H9 (cell line): ENCODE data around the gene HHIP. TPM values are rescaled to one million over a fixed set of nuclear protein-coding genes. Genes with fewer than 3 reads are reported as not detected.

ENCODE experiments used
- DNase-seq: peaks from one replicate; pipeline ENCODE4 v3.0.0-alpha.2; 2017
- H2AFZ ChIP-seq: one replicate; pipeline ENCODE4 v1.6.1; 2013; ENCODE audit warnings: mild to moderate bottlenecking, low read length, control low read depth, moderate library complexity
- H2AK5ac ChIP-seq: 2 replicates; pipeline ENCODE4 v1.6.1; 2013; ENCODE audit warnings: low read length, control low read depth, mixed read lengths; ENCODE audit not compliant: insufficient read length
- H2BK120ac ChIP-seq: one replicate; pipeline ENCODE4 v1.6.1; 2013; ENCODE audit warnings: low read depth, mild to moderate bottlenecking, low read length, control low read depth, inconsistent platforms; ENCODE audit not compliant: poor library complexity, severe bottlenecking
- H2BK12ac ChIP-seq: 2 replicates; pipeline ENCODE4 v1.6.1; 2013; ENCODE audit warnings: low read length, control low read depth, mixed read lengths, low read depth; ENCODE audit not compliant: insufficient read length
- H2BK15ac ChIP-seq: 2 replicates; pipeline ENCODE4 v1.6.1; 2013; ENCODE audit warnings: low read depth, low read length, control low read depth
- H2BK20ac ChIP-seq: one replicate; pipeline ENCODE4 v1.6.1; 2013; ENCODE audit warnings: low read depth, mild to moderate bottlenecking, low read length, control low read depth, inconsistent platforms; ENCODE audit not compliant: poor library complexity, severe bottlenecking
- H2BK5ac ChIP-seq: 2 replicates; pipeline ENCODE4 v1.6.1; 2013; ENCODE audit warnings: low read length, control low read depth, mixed read lengths; ENCODE audit not compliant: insufficient read length
- H3K14ac ChIP-seq: 2 replicates; pipeline ENCODE4 v1.6.1; 2013; ENCODE audit warnings: low read length, control low read depth; ENCODE audit not compliant: insufficient read depth
- H3K18ac ChIP-seq: 2 replicates; pipeline ENCODE4 v1.6.1; 2013; ENCODE audit warnings: low read depth, mild to moderate bottlenecking, mixed read lengths, low read length, control low read depth; ENCODE audit not compliant: insufficient read length
- H3K23ac ChIP-seq: 2 replicates; pipeline ENCODE4 v1.6.1; 2013; ENCODE audit warnings: low read length, control low read depth, mixed read lengths, low read depth; ENCODE audit not compliant: insufficient read length
- H3K23me2 ChIP-seq: 2 replicates; pipeline ENCODE4 v1.6.1; 2013; ENCODE audit warnings: low read depth, mild to moderate bottlenecking, mixed read lengths, low read length, control low read depth; ENCODE audit not compliant: insufficient read length, poor library complexity, severe bottlenecking
- H3K27ac ChIP-seq: 2 replicates; pipeline ENCODE4 v1.5.1; 2013; ENCODE audit warnings: low read length, control low read depth, mixed read lengths, low read depth; ENCODE audit not compliant: insufficient read length
- H3K27me3 ChIP-seq: 2 replicates; pipeline ENCODE4 v1.6.1; 2013; ENCODE audit warnings: low read length, control low read depth, inconsistent platforms; ENCODE audit not compliant: insufficient read depth
- H3K4ac ChIP-seq: 2 replicates; pipeline ENCODE4 v1.6.1; 2013; ENCODE audit warnings: low read depth, mild to moderate bottlenecking, control low read depth, inconsistent platforms, low read length, moderate library complexity
- H3K4me1 ChIP-seq: 2 replicates; pipeline ENCODE4 v1.6.1; 2013; ENCODE audit warnings: low read length, control low read depth, inconsistent platforms; ENCODE audit not compliant: insufficient read depth
- H3K4me2 ChIP-seq: 2 replicates; pipeline ENCODE4 v1.6.1; 2013; ENCODE audit warnings: low read length, control low read depth, mixed read lengths; ENCODE audit not compliant: insufficient read length, insufficient read depth
- H3K56ac ChIP-seq: 2 replicates; pipeline ENCODE4 v1.6.1; 2013; ENCODE audit warnings: low read depth, mild to moderate bottlenecking, mixed read lengths, low read length, control low read depth; ENCODE audit not compliant: insufficient read length
- H3K79me1 ChIP-seq: 2 replicates; pipeline ENCODE4 v1.6.1; 2013; ENCODE audit warnings: low read depth, mild to moderate bottlenecking, moderate library complexity, low read length, control low read depth, inconsistent platforms; ENCODE audit not compliant: insufficient read depth, poor library complexity, severe bottlenecking
- H3K79me2 ChIP-seq: 2 replicates; pipeline ENCODE4 v1.6.1; 2013; ENCODE audit warnings: low read length, control low read depth, inconsistent platforms; ENCODE audit not compliant: insufficient read depth
- H3K9ac ChIP-seq: 2 replicates; pipeline ENCODE4 v1.6.1; 2013; ENCODE audit warnings: low read length, control low read depth, mixed read lengths; ENCODE audit not compliant: insufficient read length; ENCODE audit errors: extremely low read depth
- H3K9me3 ChIP-seq: one replicate; pipeline ENCODE4 v1.6.1; 2013; ENCODE audit warnings: low read depth, low read length, inconsistent platforms; ENCODE audit not compliant: control insufficient read depth
- H3T11ph ChIP-seq: one replicate; pipeline ENCODE4 v1.6.1; 2013; ENCODE audit warnings: mild to moderate bottlenecking, low read length, control low read depth, inconsistent platforms
- H4K20me1 ChIP-seq: one replicate; pipeline ENCODE4 v1.6.1; 2013; ENCODE audit not compliant: control insufficient read depth, insufficient read length, insufficient read depth
- H4K5ac ChIP-seq: 2 replicates; pipeline ENCODE4 v1.6.1; 2013; ENCODE audit warnings: low read depth, mild to moderate bottlenecking, mixed read lengths, low read length, control low read depth; ENCODE audit not compliant: insufficient read length
- H4K8ac ChIP-seq: replicated peaks from 2 replicates; pipeline ENCODE4 v1.6.1; 2013; ENCODE audit warnings: low read length, control low read depth, mixed read lengths, low read depth; ENCODE audit not compliant: insufficient read length
- H4K91ac ChIP-seq: 2 replicates; pipeline ENCODE4 v1.6.1; 2013; ENCODE audit warnings: low read depth, mild to moderate bottlenecking, moderate library complexity, mixed read lengths, low read length, control low read depth; ENCODE audit not compliant: insufficient read length
- H3K27ac Mint-ChIP-seq, 3 experiments: 2 replicates in 2 of 3; 3 replicates in 1 of 3; pipeline ENCODE4 v1.8.0; 2020 to 2021; ENCODE audit warnings: mixed read lengths in 3 of 3, mild to moderate bottlenecking in 1 of 3, moderate library complexity in 1 of 3
- H3K27me3 Mint-ChIP-seq: 2 replicates; pipeline ENCODE4 v1.8.0; 2021; ENCODE audit warnings: low read depth, mild to moderate bottlenecking, moderate library complexity, mixed read lengths
- H3K36me3 Mint-ChIP-seq, 3 experiments: 2 replicates in 2 of 3; 3 replicates in 1 of 3; pipeline ENCODE4 v1.8.0; 2020 to 2021; ENCODE audit warnings: low read depth in 3 of 3, mixed read lengths in 3 of 3; ENCODE audit not compliant: insufficient read depth in 1 of 3
- H3K4me1 Mint-ChIP-seq, 2 experiments: 2 replicates each; pipeline ENCODE4 v1.8.0; 2020; ENCODE audit warnings: mixed read lengths in 2 of 2
- H3K4me3 Mint-ChIP-seq, 2 experiments: 2 replicates in 1 of 2; 3 replicates in 1 of 2; pipeline ENCODE4 v1.8.0; 2020 to 2021; ENCODE audit warnings: mild to moderate bottlenecking in 2 of 2, mixed read lengths in 2 of 2, moderate library complexity in 1 of 2
- H3K9me3 Mint-ChIP-seq, 2 experiments: 2 replicates in 1 of 2; 3 replicates in 1 of 2; pipeline ENCODE4 v1.8.0; 2020; ENCODE audit warnings: mild to moderate bottlenecking in 2 of 2, mixed read lengths in 2 of 2, moderate library complexity in 1 of 2
- WGBS: extraction: QIAGEN DNeasy Blood & Tissue Kit; methylation state at CpG from one replicate; pipeline ENCODE4 v1.1.7; 2013; ENCODE audit warnings: missing lambda C conversion rate, low lambda C conversion rate, mixed read lengths; ENCODE audit not compliant: insufficient read length; ENCODE audit errors: extremely low coverage; 5-methylcytosine and 5-hydroxymethylcytosine counted together
- total RNA-seq: library from RNA; stranded (reverse); gene quantifications from 2 replicates; pipeline ENCODE4 v1.2.1, GENCODE V29; 2021
- TF ChIP-seq, protein P1 (sequence below): fragments of 200-600 bp; sonication (generic); conservative IDR thresholded peaks from 3 replicates; pipeline ENCODE4 v1.8.0; 2021; ENCODE audit warnings: antibody characterized with exemption, mild to moderate bottlenecking

Gene HHIP
- total RNA-seq, 1 experiment from 2014 or later: 3.8 TPM

DNA sequence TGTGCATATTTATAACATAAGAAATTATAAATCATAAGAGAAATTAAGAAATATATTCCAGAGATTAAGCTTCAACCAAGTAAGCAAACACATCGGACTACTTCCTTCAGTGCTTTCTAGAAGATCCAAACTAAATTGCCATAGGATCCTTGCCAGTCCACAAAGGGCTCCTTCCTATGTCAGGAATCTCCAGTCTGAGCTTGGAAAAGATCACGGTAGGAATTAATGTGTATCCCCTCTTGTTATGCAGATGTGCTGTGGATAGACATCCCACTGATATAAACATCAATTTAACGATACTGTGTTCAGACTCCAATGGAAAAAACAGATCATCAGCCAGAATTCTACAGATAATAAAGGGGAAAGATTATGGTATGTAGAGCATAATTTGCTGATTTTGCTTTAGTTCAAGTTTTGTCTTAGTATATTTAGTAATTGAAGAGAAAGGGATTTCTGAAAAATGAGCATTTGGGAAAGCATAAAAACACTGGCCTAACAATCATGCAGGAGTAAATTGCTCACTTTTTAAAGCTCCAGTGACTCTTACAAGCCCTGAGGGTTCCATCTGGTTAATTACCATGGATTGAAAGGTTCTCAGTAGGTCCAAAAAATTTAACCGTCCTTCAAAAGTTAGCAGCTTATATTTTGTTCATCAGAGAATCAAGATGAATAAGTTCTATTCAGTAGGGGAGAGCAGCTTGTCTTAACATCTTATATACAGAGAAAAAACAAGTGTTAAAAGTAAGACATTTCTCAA, 65.9 kb downstream of the HHIP start:
- Histone ChIP-seq H3K4me1 (no peaks in the 10 kb centered on the region), H3T11ph (no peak overlapping the region), H3K4me2 (no peak overlapping the region), H3K79me1 (no peaks in the 10 kb centered on the region), H2BK20ac (no peak overlapping the region), H2BK5ac (no peak overlapping the region), H2AK5ac (no peak overlapping the region), H3K23ac (no peak overlapping the region), H2BK15ac (no peak overlapping the region), H4K91ac (no peak overlapping the region), H3K14ac (no peak overlapping the region), H3K4ac (no peak overlapping the region), H4K20me1 (no peaks in the 10 kb centered on the region), H3K9ac (no peak overlapping the region), H3K27me3 (no peaks in the 10 kb centered on the region), H4K8ac (no peak overlapping the region), H3K23me2 (no peaks in the 10 kb centered on the region), H3K18ac (no peak overlapping the region), H2BK12ac (no peak overlapping the region), H3K27ac (no peak overlapping the region), H3K56ac (no peak overlapping the region), H3K9me3 (no peaks in the 10 kb centered on the region), H2BK120ac (no peak overlapping the region), H3K79me2 (no peaks in the 10 kb centered on the region), H4K5ac (no peak overlapping the region), H2AFZ (no peak overlapping the region)
- TF ChIP-seq, protein P1, sequence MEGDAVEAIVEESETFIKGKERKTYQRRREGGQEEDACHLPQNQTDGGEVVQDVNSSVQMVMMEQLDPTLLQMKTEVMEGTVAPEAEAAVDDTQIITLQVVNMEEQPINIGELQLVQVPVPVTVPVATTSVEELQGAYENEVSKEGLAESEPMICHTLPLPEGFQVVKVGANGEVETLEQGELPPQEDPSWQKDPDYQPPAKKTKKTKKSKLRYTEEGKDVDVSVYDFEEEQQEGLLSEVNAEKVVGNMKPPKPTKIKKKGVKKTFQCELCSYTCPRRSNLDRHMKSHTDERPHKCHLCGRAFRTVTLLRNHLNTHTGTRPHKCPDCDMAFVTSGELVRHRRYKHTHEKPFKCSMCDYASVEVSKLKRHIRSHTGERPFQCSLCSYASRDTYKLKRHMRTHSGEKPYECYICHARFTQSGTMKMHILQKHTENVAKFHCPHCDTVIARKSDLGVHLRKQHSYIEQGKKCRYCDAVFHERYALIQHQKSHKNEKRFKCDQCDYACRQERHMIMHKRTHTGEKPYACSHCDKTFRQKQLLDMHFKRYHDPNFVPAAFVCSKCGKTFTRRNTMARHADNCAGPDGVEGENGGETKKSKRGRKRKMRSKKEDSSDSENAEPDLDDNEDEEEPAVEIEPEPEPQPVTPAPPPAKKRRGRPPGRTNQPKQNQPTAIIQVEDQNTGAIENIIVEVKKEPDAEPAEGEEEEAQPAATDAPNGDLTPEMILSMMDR: no peak
- H3K27ac Mint-ChIP-seq: no peak overlapping the region
- no peak for DNase-seq
- no CpG with 5 or more reads among the region's 4 CpGs for WGBS
- H3K4me1 Mint-ChIP-seq: peaks cover 11 to 18% of the 10 kb centered on the region in 2 experiments
- no peak overlapping the region for H3K4me3 Mint-ChIP-seq
- no peaks in the 10 kb centered on the region for H3K36me3 Mint-ChIP-seq
- no peaks in the 10 kb centered on the region for H3K9me3 Mint-ChIP-seq
- no peaks in the 10 kb centered on the region for H3K27me3 Mint-ChIP-seq
